Activated T-helper 2 cell treated with anti-CD3 and anti-CD28 coated beads, Interferon-gamma antibody, Interleukin-2, Interleukin-4, amounts not matched to agents 10 μg/mL and 5 μg/mL and 100 μg/mL, durations not matched to agents 14 hours and 24 hours and 36 hours (primary cell): ENCODE data around the gene TBC1D5. TPM values are rescaled to one million over a fixed set of nuclear protein-coding genes. Genes with fewer than 3 reads are reported as not detected.

Experiments
- DNase-seq: peaks from one replicate; pipeline ENCODE4 v3.0.0; 2021; ENCODE audit warnings: low spot score
- H3K27ac Mint-ChIP-seq: one replicate; pipeline ENCODE4 v1.8.0; 2021; ENCODE audit warnings: mixed read lengths
- H3K27me3 Mint-ChIP-seq: one replicate; pipeline ENCODE4 v1.8.0; 2021; ENCODE audit warnings: low read depth, mixed read lengths
- H3K36me3 Mint-ChIP-seq: one replicate; pipeline ENCODE4 v1.8.0; 2021; ENCODE audit warnings: low read depth, mixed read lengths
- H3K4me1 Mint-ChIP-seq: one replicate; pipeline ENCODE4 v1.8.0; 2021; ENCODE audit warnings: low read depth, mixed read lengths
- H3K4me3 Mint-ChIP-seq: one replicate; pipeline ENCODE4 v1.8.0; 2021; ENCODE audit warnings: low read depth, mild to moderate bottlenecking, moderate library complexity, mixed read lengths
- H3K9me3 Mint-ChIP-seq: one replicate; pipeline ENCODE4 v1.8.0; 2021; ENCODE audit warnings: mixed read lengths
- intact Hi-C: fragments of 100-400 bp; cut with micrococcal nuclease; formaldehyde crosslinking; loops from one replicate; pipeline ENCODE4 v1.15.1; 2023
- total RNA-seq: library from RNA; stranded (reverse); gene quantifications from 2 replicates; pipeline ENCODE4 v1.2.3, GENCODE V29; 2022

Gene TBC1D5
- total RNA-seq, 1 donor from 2014 or later: 43.9 TPM

DNA sequence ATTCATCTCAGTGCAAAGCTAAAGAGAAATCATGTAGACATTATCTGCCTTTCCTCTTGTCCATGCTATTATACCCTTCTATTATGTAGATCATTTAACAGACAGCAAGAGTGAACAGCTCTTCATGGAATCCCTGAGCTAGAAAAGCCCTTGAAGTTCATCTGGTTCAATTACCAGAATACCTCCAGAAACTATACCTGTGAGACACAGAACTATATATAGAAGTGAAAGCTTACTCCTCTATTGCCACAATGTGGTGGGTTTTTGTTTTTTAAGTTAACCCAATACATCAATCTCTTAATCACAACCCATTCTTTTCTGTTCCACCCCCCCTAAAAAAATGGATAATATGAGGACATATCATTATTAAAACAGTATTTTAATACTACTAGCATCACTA lies 510.0 kb downstream of the TBC1D5 start:
- Mint-ChIP-seq H3K27ac (no peak overlapping the region), H3K4me3 (no peak overlapping the region), H3K36me3 (no peaks in the 10 kb centered on the region), H3K9me3 (no peaks in the 10 kb centered on the region), H3K4me1 (peaks cover 18% of the 10 kb centered on the region), H3K27me3 (no peaks in the 10 kb centered on the region)
- no peak for DNase-seq
- intact Hi-C loops: loop anchor here (2.0 to 10.0 kb wide), 5 partner anchors 160 to 948 kb away; no protein-coding TSS in a partner anchor

- no peak for DNase-seq
- Mint-ChIP-seq H3K27me3 (no peaks in the 10 kb centered on the region), H3K4me1 (peaks cover 20% of the 10 kb centered on the region), H3K9me3 (no peaks in the 10 kb centered on the region), H3K27ac (no peak overlapping the region), H3K4me3 (no peak overlapping the region), H3K36me3 (no peaks in the 10 kb centered on the region)
- intact Hi-C loops: loop anchor here (2.0 to 10.0 kb wide), 5 partner anchors 159 to 947 kb away; no protein-coding TSS in a partner anchor
These were observed 510.7 kb downstream of the TBC1D5 start for GRCh38 chr3:17231537-17232261.

GRCh38 chr3:17227472-17227871 lies 515.0 kb downstream of the TBC1D5 start:
- DNase-seq: no peak
- Mint-ChIP-seq H3K27ac (no peak overlapping the region), H3K27me3 (no peaks in the 10 kb centered on the region), H3K36me3 (no peaks in the 10 kb centered on the region), H3K4me3 (no peak overlapping the region), H3K4me1 (peaks cover 6% of the 10 kb centered on the region), H3K9me3 (no peaks in the 10 kb centered on the region)
- intact Hi-C loops: no loop called here

- DNase-seq: no peak
- Mint-ChIP-seq H3K9me3 (peaks cover 6% of the 10 kb centered on the region), H3K4me1 (no peaks in the 10 kb centered on the region), H3K27me3 (no peaks in the 10 kb centered on the region), H3K36me3 (peaks cover 17% of the 10 kb centered on the region), H3K4me3 (no peak overlapping the region), H3K27ac (no peak overlapping the region)
- intact Hi-C loops: no loop called here
These were observed 520.9 kb downstream of the TBC1D5 start for GRCh38 chr3:17221529-17221928.

DNA sequence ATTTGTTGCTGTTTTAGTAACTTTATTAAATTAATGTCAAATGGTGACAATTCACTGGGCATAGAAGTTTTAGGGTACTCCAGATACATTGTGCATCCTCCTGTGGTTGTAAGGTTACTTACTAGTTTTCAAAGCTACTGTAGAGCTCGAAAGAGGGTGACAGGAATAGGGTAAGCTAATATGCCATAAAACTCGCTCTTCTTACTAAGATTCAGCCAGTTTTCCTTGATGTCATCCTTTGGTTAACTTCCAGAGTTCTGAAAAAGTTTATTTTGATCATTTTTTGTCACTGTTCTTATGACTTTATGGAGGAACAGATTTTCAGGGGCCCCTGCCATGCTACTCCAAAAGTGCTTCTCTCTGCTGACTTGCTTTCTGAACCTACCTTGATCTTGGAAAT lies 522.8 kb downstream of the TBC1D5 start:
- intact Hi-C loops: no loop called here
- no peak for DNase-seq
- no peak overlapping the region for H3K4me3 Mint-ChIP-seq
- H3K27me3 Mint-ChIP-seq: no peaks in the 10 kb centered on the region
- H3K4me1 Mint-ChIP-seq: no peaks in the 10 kb centered on the region
- H3K27ac Mint-ChIP-seq: no peak overlapping the region
- H3K36me3 Mint-ChIP-seq: peaks cover 17% of the 10 kb centered on the region
- H3K9me3 Mint-ChIP-seq: peaks cover 6% of the 10 kb centered on the region

- H3K27ac Mint-ChIP-seq: no peak overlapping the region
These were observed 523.8 kb downstream of the TBC1D5 start for GRCh38 chr3:17218587-17218986.

GRCh38 chr3:17217588-17217987 lies 524.8 kb downstream of the TBC1D5 start:
- Mint-ChIP-seq H3K27ac (no peak overlapping the region), H3K27me3 (no peaks in the 10 kb centered on the region), H3K36me3 (peaks cover 17% of the 10 kb centered on the region), H3K9me3 (peaks cover 6% of the 10 kb centered on the region), H3K4me3 (no peak overlapping the region), H3K4me1 (no peaks in the 10 kb centered on the region)
- intact Hi-C loops: no loop called here
- DNase-seq: no peak

More at GRCh38 chr3:17218587-17218986, 523.8 kb downstream of the TBC1D5 start:
- H3K4me1 Mint-ChIP-seq: no peaks in the 10 kb centered on the region
- intact Hi-C loops: no loop called here
- H3K27me3 Mint-ChIP-seq: no peaks in the 10 kb centered on the region
- no peak overlapping the region for H3K4me3 Mint-ChIP-seq
- peaks cover 6% of the 10 kb centered on the region for H3K9me3 Mint-ChIP-seq
- DNase-seq: no peak
- peaks cover 17% of the 10 kb centered on the region for H3K36me3 Mint-ChIP-seq

GRCh38 chr3:17213102-17213501 lies 529.3 kb downstream of the TBC1D5 start:
- no peak overlapping the region for H3K27ac Mint-ChIP-seq
- no peaks in the 10 kb centered on the region for H3K9me3 Mint-ChIP-seq
- no peaks in the 10 kb centered on the region for H3K4me1 Mint-ChIP-seq
- intact Hi-C loops: no loop called here
- H3K4me3 Mint-ChIP-seq: no peak overlapping the region
- no peaks in the 10 kb centered on the region for H3K27me3 Mint-ChIP-seq
- DNase-seq: no peak
- H3K36me3 Mint-ChIP-seq: peaks cover 15% of the 10 kb centered on the region

GRCh38 chr3:17207979-17208378 lies 534.5 kb downstream of the TBC1D5 start:
- Mint-ChIP-seq H3K36me3 (peaks cover 33% of the 10 kb centered on the region), H3K9me3 (peaks cover 10% of the 10 kb centered on the region), H3K27ac (no peak overlapping the region), H3K27me3 (no peaks in the 10 kb centered on the region), H3K4me3 (no peak overlapping the region), H3K4me1 (no peaks in the 10 kb centered on the region)
- no peak for DNase-seq
- intact Hi-C loops: no loop called here

- Mint-ChIP-seq H3K4me1 (no peaks in the 10 kb centered on the region), H3K27ac (no peak overlapping the region), H3K4me3 (no peak overlapping the region), H3K36me3 (peaks cover 39% of the 10 kb centered on the region), H3K27me3 (no peaks in the 10 kb centered on the region), H3K9me3 (peaks cover 16% of the 10 kb centered on the region)
- no peak for DNase-seq
- intact Hi-C loops: no loop called here
These were observed 535.4 kb downstream of the TBC1D5 start for GRCh38 chr3:17207019-17207418.

DNA sequence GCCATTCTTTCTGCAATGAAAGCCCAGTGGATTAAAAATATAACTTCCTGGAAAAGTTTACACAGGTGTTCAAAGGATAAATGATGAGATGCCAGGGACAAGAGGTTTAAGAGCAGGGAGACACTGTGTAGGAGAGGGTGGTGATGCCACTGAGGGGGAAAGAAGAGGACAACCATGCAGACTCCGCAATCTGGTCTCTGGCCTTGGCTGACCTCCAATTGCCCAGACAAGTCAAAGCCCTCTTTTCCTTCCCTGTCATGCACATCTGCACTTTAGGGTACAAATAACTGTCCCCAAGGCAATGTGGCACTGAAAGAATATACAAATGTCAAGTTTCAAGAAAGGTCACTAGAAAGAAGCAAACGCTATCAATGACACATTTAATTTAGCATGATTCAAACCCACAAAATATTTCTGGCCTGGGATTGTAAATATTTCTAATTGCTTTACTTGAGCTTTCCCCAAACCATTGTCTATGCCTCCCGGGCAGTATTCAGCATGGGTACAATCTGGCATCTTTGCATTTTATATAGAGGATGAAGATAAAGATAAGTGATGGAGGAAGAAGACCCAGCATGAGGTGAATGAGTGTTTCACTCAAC lies 538.3 kb downstream of the TBC1D5 start:
- peaks cover 40% of the 10 kb centered on the region for H3K36me3 Mint-ChIP-seq
- intact Hi-C loops: no loop called here
- DNase-seq: no peak
- no peaks in the 10 kb centered on the region for H3K27me3 Mint-ChIP-seq
- peaks cover 22% of the 10 kb centered on the region for H3K9me3 Mint-ChIP-seq
- no peak overlapping the region for H3K4me3 Mint-ChIP-seq
- H3K27ac Mint-ChIP-seq: no peak overlapping the region
- H3K4me1 Mint-ChIP-seq: peaks cover 3% of the 10 kb centered on the region

GRCh38 chr3:17201538-17201937 lies 540.9 kb downstream of the TBC1D5 start:
- peaks cover 22% of the 10 kb centered on the region for H3K9me3 Mint-ChIP-seq
- no peak for DNase-seq
- H3K36me3 Mint-ChIP-seq: peaks cover 38% of the 10 kb centered on the region
- no peak overlapping the region for H3K27ac Mint-ChIP-seq
- no peaks in the 10 kb centered on the region for H3K27me3 Mint-ChIP-seq
- H3K4me3 Mint-ChIP-seq: no peak overlapping the region
- H3K4me1 Mint-ChIP-seq: peaks cover 3% of the 10 kb centered on the region
- intact Hi-C loops: no loop called here

GRCh38 chr3:17195856-17196604 lies 546.4 kb downstream of the TBC1D5 start:
- intact Hi-C loops: no loop called here
- H3K27me3 Mint-ChIP-seq: no peaks in the 10 kb centered on the region
- H3K9me3 Mint-ChIP-seq: no peaks in the 10 kb centered on the region
- DNase-seq: no peak
- H3K27ac Mint-ChIP-seq: no peak overlapping the region
- H3K36me3 Mint-ChIP-seq: peaks cover 3% of the 10 kb centered on the region
- H3K4me3 Mint-ChIP-seq: no peak overlapping the region
- peaks cover 13% of the 10 kb centered on the region for H3K4me1 Mint-ChIP-seq
